Amygdala (tissue), 56 donors: ENCODE data around the gene CSAD.

Experiments used
- DNase-seq, 56 donors: peaks; one replicate each; lab custom pipeline; 2025; lab: John Stamatoyannopoulos, UW

The CSAD gene

DNA sequence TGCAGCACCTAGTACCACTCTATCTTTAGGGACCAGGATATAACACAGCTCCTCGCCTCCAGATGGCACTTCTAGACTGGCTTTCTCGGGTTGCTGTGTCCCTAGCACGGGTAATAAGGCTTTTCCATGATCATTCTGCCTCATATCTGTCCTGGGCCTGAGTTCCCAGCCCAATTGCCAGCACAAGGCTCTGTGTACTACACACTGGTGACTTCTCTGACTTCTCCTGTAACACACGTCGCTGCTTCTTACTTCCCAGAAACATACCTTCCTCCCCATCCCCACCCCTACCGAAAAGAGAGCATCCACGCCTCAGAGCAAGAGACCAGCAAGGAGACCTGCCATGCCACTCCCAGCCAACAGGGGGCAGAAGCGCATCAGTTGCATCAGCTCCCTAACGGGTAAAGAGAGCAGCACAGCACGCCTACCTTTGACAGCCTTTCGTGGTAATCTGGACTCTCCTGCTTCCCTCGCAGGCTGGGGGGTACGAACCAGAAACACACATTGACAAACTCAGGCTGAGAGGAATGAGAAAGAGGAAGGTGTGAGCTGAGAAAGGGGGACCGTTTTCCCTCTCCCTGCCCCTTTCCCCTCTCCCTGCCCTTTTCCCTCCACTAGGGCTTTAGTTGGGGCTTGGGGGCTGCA is 21.4 kb downstream of the CSAD start:
- DNase-seq = peak in 53 of 56 donors; percentile 2 to 86 (median 45)

DNA sequence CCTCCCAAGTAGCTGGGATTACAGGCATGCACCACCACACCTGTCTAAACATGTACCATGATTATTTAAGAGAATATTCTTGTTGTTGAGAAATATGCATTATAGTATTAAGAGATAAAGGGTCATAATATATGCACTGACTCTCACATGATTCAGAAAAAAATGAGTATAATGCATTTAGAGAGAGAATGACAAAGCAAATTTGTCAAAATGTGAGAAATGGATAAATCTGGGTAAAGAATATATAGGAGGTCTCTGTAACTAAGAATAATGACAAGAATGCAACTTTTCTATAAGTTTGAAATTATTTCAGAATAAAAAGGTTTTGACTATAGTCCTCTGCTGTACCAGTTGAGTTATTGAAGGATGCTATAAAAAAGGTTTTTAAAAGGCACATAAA is 28.3 kb downstream of the CSAD start:
- DNase-seq = no peak

DNA sequence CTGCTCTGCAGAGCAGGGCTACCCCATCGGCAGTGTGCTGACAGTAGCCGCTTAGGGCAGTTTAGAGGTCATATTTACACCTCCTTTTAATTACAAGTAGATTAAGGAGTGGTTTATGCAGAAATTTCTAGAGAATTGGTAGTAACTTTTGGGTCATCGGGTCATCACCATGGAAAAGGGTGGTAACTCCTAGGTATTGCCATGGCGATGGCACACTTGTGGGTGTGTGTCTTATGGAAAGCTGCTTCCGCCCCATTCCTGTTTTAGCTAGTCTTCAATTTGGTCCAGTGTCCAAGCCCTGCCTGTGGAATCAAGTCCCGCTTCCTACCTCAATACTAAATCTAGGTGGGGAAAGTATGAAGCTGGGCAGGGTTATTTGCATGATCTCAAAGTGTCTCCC is 29.7 kb downstream of the CSAD start:
- no peak for DNase-seq

DNA sequence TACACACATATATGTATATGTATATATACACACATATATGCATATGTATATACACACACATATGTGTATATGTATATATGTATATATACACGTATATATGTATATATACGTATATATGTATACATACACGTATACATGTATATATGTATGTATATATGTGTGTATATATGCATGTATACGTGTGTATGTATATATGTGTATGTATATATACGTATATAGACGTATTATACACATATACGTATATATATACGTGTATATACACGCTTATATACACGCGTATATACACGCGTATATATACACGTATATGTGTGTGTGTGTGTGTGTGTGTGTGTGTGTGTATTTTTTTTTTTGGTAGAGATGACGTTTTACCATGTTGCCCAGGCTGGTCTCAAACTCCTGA is 33.1 kb downstream of the CSAD start:
- DNase-seq = no peak

DNA sequence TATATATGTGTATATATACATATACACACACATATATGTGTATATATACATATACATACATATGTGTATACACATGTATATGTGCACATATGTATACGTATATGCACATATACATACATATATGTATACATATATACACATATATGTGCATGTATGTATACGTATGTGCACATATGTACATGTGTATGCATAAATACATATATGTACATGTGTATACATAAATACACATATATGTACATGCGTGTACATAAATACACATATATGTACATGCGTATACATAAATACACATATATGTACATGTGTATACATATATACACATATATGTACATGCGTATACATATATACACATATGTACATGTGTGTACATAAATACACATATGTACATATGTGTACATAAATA is 33.5 kb downstream of the CSAD start:
- DNase-seq = no peak

DNA sequence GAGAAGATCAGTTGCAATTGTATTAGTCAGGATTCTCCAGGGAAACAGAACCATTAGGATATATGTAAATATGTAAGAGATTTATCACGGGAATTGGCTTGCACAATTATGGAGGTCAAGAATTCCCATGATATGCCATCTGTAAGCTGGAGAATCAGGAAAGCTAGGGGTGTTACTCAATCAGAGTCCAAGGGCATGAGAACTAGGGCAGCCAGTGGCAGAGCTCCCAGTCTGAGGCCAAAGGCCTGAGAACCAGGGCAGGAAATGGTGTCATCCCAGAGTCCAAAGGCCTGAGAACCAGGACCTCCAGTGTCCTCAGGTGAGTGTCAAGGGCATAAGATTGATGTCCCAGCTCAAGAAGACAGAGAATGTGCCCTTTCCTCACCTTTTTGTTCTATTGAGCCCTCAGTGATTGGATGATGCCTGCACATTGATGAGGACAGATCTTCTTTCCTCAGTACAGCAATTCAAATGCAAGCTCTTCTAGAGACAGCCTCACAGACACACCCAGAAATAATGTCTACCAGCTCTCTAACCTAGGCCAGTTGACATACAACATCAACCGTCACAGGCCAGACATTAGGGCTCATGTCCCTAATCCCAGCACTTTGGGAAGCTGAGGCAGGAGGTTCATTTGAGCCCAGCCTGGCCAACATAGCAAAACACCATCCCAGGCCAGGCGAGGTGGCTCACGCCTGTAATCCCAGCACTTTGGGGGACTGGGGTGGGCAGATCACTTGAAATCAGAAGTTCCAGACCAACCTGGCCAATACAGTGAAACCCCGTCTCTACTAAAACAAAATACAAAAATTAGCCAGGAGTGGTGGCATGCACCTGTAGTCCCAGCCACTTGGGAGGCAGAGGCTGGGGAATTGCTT is 35.1 kb downstream of the CSAD start:
- DNase-seq = no peak

DNA sequence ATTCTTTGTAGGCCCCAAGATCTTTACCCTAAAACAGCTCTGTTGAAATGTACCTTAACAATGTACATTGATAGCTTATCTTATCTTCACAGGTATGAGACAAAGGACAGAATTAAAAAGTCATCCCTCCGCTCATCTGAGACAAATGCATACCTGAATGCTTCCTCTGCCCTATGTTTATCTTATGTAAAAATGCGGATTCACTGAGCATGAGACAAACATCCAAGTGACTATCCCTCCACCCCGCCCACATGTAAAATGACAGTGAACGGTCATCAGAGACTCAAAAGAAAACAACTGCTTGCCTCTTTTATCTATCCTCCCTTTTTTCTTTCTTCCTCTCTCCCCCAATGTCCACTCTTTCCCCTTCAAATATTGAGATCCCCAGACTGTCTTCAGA is 37.4 kb downstream of the CSAD start:
- DNase-seq = no peak

DNA sequence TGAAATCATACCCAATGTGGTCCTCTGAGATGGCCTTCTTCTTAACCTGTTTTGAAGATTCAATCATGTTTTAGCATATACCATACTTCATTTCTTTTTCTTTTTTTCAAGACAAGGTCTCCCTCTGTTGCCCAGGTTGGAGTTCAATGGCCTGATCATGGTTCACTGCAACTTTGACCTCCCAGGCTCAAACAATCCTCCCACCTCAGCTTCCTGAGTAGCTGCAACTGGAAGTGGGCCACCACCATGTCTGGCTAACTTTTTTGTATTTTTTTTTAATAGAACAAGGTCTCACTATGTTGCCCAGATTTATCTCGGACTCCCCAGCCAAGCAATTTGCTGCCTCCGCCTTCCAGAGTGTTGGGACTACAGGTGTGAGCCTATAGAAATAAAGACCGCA is 47.0 kb downstream of the CSAD start:
- no peak for DNase-seq

DNA sequence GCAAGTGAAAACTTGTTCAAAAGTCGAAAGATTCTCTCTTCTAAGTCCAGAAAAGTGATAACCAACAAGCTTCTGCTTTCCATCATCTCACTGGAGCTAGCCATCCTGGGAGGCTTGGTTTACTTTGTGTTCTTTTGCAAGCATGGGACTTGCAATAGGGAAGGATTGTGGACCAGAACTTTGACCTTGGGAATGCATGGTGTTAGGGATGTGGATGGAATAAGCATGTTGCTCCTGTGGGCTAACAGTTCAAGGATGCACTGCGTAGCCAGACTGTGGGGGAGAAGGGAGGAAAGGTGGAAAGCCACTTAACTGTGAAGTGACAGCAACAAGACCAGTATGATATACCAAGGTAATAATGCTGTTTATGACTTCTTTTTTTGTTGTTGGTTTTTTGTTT is 48.9 kb downstream of the CSAD start:
- DNase-seq = no peak

DNA sequence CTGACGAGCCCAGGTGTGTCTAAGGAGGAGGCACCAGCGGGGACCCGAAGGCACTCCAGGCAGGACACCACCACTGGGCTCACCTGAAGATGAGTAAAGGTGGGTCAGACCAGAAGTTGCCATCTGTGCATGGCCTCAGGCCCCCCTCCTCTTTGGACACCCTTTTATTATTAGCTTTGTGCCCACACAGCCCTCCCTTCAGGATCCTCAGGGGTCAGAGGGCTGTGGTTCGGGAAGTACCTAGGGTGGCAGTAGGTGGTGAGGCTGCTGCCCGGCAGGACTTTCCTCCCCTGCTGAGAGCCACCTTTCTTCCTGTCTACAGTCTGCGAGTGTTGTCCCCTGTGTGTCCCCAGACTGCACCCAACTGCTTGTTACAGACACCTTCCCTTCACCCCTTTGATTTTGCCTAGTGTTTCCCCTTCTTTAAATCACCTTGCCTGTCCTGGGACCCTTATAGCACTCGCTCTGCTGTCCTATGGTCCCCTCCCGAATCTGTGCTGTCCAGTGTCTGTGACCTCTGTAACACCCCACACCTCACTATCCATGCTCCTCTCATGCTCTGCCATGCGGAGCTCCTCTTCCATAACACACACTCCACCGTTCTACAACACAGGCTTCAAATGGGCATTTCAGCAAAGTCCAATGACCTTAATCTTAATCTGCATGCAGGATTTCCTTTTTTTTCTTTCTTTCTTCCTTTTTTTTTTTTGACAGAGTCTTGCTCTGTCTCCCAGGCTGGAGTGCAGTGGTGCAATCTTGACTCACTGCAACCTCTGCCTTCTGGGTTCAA is 51.8 kb downstream of the CSAD start:
- no peak for DNase-seq

DNA sequence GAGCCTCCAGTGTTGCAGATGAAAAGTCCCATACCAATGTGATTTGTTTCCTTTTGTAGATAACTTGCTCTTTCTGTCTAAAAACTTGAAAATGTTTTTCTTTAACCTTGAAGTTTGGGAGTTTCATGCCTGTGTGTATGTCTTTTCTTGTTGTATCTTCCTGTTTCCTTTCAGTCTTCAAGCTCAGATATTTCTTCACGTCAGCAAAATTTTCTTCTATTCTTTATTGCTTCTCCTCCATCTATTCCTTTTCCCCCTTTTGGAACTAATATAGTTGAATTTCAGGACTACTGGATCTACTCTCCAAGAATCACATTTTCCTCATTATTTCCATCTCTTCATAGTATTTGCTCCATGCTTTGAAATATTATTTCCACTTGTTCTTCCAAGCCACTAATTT is 53.6 kb downstream of the CSAD start:
- no peak for DNase-seq

DNA sequence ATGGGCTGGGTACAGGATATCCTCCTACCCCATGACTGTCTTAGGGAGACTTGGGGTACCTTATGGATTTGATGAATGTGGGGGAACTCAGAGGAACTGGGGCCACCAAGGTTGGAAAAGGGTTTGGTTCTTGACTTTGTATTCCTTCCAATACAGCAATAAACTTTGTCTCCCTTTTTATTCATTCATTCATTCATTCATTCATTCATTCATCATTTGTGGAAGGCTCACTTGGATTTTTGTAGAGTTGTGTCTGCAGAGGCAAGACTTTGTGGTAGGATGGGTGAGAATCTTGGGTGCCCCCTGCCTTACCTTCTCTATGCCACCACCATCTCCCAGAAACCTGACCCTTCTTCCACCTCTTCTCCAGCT is 56.4 kb downstream of the CSAD start:
- DNase-seq = no peak

DNA sequence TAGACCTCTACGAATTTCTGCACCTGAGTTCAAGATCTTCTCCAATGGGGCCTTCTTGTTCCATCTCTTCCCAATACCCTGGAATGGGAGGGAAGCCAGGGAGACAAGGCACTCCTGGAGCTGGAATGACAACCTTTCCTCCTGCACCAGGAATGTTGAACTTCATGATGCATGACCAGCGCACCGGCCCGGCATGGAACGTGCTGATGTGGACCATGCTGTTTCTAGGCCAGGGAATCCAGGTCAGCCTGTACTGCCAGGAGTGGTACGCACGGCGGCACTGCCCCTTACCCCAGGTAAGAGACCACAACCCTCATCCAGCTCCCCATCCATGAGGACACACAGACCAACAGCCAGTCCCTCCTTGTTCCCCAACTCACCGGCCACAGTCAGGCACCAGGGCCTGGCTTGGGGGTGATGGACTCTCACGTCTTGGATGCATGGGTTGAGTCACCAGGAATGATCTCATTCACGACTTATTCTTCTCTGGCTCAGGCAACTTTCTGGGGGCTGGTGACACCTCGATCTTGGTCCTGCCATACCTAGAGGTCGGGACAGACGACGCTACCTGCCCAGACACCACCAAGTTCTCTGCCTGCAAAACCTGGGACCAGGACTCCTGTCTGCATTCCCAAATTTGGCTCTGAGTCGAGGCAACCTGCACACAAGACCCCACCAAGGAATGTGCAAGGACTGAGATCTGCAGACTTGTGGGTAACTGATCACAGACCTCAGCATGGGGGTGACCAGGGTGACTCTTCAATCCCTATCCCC is 57.0 kb downstream of the CSAD start:
- DNase-seq = no peak

DNA sequence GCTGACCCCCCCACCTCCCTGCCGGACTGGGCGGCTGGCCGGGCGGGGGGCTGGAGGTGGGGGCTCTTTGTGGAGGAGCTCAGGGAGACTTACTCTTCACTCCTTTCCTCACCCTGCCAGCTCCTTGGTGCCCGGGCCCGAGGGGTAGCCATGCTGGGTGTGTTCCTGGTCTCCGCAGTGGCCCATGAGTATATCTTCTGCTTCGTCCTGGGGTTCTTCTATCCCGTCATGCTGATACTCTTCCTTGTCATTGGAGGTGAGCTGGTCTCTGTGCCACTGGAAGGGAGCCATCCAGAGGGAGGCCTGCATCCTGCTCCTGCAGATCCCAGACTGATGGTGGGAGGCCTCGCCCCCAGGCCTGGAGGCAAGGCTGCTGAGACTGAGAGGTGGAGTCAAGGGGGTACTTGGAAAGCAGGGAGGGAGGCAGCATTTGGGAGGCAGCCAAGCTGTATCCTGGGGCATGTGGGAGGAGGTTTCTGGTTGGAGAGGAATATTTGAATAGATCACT is 57.7 kb downstream of the CSAD start:
- no peak for DNase-seq

DNA sequence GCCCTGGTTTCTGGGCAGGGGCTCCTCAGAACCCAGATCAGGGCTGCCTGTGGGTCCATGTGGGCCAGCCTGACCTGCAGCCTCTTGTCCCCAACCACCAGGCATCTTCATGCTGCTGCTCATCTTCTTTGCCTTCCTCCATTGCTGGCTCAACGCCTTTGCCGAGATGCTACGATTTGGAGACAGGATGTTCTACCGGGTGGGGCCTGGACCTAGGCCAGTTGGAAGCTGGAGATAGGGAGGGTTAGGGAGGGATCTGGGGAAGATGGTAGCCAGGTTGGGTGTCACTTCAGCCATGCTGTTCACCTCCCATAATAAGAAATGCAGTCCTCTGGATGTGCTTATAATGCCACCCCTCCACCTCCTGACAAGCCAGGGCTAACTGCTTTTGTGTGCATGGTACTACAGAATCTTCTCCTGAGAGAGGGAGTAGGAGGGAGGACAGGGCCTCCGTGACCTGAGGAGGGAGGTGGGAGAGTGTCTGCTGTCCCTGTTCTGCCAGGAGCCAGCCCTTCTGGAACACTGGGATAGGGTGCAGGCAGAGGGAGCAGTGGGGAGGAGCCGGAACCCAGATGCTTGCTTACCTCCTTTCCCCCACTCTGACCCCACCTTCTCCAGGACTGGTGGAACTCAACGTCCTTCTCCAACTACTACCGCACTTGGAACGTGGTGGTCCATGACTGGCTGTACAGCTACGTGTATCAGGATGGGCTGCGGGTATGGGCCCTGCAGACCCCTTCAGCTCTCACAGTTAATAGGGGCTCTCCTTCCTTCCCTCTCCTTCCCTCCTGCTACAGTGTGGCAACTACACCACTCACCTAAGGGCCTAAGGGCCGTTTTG is 59.8 kb downstream of the CSAD start:
- DNase-seq = no peak

DNA sequence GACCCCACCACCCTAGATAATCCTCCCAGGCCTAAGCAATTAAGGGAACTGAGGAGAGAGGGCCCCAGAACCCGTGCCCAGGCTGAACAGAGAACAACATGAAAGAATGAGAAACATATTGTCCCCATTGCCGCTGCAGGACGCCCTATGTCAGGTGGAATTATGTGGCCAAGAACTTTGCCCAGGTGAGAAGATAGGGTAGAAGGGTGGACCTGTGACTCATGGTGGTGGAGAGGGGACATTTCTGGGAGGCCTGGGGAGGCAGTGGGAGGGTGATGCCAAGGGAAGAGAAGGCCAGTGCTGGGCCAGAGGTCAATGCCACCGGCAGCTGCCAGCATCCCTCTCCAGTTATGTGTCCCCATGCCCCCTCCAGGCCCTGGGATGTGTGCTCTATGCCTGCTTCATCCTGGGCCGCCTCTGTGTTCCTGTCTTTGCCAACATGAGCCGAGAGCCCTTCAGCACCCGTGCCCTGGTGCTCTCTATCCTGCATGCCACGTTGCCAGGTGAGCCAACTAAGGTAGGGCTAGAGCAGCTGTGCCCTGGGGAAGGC is 61.9 kb downstream of the CSAD start:
- DNase-seq = no peak

DNA sequence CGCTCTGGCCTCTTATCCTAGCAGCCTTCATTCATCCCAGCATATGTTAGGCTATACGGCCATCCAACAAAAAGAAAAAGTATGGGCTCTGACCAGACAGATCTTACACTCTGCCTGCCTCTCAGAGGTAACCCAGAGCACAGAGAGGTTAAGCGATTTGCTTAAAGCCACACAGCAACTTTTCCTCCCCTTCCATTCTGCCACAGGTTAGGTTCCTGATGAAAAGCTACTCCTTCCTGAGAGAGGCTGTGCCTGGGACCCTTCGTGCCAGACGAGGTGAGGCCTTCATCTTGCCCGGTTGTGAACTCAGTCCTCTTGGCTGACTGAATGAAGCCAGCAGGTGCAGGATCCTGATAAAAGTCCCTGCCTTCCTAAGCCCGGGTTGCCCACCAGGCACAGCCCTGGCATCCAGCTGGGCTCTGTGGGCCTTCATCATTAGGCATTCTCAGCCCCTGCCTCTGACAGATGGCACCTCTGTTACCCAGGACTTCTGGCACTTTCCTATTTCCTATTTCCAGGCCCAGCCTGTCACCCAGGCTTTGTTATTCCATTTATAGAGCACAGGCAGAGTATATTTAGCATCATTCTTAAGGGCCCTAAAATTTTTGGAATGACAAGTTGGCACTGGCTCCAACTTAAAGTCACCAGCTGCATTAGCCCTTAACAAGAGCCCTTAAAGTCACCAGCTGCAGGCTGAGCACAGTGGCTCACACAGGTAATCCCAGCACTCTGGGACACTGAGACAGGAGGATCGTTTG is 64.7 kb downstream of the CSAD start:
- no peak for DNase-seq

DNA sequence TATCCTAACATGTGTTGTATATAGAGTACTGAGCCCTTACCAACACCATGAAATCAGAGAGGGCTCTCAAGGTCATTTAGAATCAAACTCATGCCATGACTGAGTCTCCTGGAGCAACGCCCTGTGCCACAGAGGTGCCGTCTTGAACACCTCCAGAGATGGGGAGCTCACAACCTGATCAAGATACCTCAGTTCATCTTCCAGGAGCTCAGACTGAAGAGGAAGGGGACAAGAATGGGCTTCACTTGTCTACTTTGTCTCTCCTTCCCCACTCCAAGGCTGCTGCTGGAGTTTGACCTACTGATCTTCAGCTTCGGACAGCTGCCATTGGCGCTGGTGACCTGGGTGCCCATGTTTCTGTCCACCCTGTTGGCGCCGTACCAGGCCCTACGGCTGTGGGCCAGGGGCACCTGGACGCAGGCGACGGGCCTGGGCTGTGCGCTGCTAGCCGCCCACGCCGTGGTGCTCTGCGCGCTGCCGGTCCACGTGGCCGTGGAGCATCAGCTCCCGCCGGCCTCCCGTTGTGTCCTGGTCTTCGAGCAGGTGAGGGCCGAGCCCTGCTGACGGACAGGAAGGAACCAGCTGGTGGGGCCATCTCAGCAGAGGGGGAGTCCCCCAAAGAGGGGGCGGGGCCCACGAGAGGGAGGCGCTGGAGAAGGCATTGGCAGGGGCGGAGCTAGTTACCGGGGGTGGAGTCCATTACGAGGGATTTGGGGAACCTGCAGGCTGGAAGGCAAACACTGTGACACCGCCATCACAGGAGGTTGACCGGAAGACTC is 65.4 kb downstream of the CSAD start:
- no peak for DNase-seq
